C4-2B (cell line): Measurements from ENCODE around the gene DCP1B.

Experiments used
- CTCF ChIP-seq: fragments of 450-650 bp; conservative IDR thresholded peaks from 2 replicates; pipeline ENCODE4 v1.5.1; 2017; ENCODE audit warnings: mild to moderate bottlenecking
- ZFX ChIP-seq: fragments of 450-650 bp; IDR thresholded peaks from 2 replicates; pipeline ENCODE4 v1.6.1; 2017

GRCh38 chr12:1947081-1947480, 57.2 kb downstream of the DCP1B start:
- TF ChIP-seq CTCF (no peak), ZFX (no peak)
